Tibial nerve (tissue), 4 donors: ENCODE measurements around the gene MAP4K1. TPM values are rescaled to one million over a fixed set of nuclear protein-coding genes. Genes with fewer than 3 reads are reported as not detected.

ENCODE experiments used
- DNase-seq, 2 donors: peaks; one replicate each; pipeline ENCODE4 v3.0.0-alpha.2; 2019; ENCODE audit warnings: low spot score in 2 of 2
- H3K27ac ChIP-seq, 4 donors: fragments of 200-600 bp; sonication (generic) in 3 of 4; one replicate each; pipeline ENCODE4 v1.5.1; 2017 to 2019; ENCODE audit warnings: mild to moderate bottlenecking in 1 of 4
- H3K27me3 ChIP-seq, 2 donors: fragments of 200-600 bp; sonication (generic) in 1 of 2; one replicate each; pipeline versions ENCODE4 v1.5.1 to v1.6.0; 2017 to 2019
- H3K36me3 ChIP-seq, 3 donors: fragments of 200-600 bp; sonication (generic); one replicate each; pipeline ENCODE4 v1.5.1; 2018 to 2019
- H3K4me1 ChIP-seq, 4 donors: fragments of 200-600 bp; sonication (generic) in 3 of 4; one replicate each; pipeline ENCODE4 v1.5.1; 2017 to 2019
- H3K4me3 ChIP-seq, 4 donors: fragments of 200-600 bp; sonication (generic) in 3 of 4; one replicate each; pipeline ENCODE4 v1.5.1; 2017 to 2019; ENCODE audit warnings: mild to moderate bottlenecking in 1 of 4, moderate library complexity in 1 of 4
- H3K9me3 ChIP-seq, 4 donors: fragments of 200-600 bp; sonication (generic) in 3 of 4; one replicate each; pipeline ENCODE4 v1.5.1; 2017 to 2019
- CTCF ChIP-seq, 5 experiments: fragments of 200-600 bp in 3 of 5; fragments of 450-650 bp in 2 of 5; sonication (generic) in 3 of 5; IDR thresholded peaks; one replicate each; pipeline ENCODE4 v1.5.1; 2016 to 2019; ENCODE audit warnings: antibody characterized with exemption in 5 of 5, mild to moderate bottlenecking in 3 of 5, moderate library complexity in 2 of 5
- EP300 ChIP-seq, 2 donors: sonication (generic); formaldehyde crosslinking; IDR thresholded peaks; one replicate each; pipeline ENCODE4 v1.6.1; 2017; ENCODE audit warnings: antibody characterized with exemption in 2 of 2, mild to moderate bottlenecking in 1 of 2
- POLR2A ChIP-seq, 2 donors: fragments of 450-650 bp; IDR thresholded peaks; one replicate each; pipeline ENCODE4 v1.6.1; 2017; ENCODE audit warnings: antibody characterized with exemption in 2 of 2, mild to moderate bottlenecking in 2 of 2, moderate library complexity in 2 of 2
- WGBS, 2 donors: methylation state at CpG; one replicate each; pipeline ENCODE4 v1.1.5; 2018; 5-methylcytosine and 5-hydroxymethylcytosine counted together
- total RNA-seq, 4 donors: library from RNA; depleted of rRNA; stranded (reverse); fragments of >200 nt; gene quantifications; one replicate each; pipeline ENCODE4 v1.1.0, GENCODE V29; 2016

MAP4K1 gene
- total RNA-seq, 4 donors from 2014 or later, result 2.5 to 10.0 (median 8.8) TPM

- peak within 1 kb of the TSS; percentile 74 to 92 (median 83) for H3K27ac ChIP-seq
- DNase-seq, result peak; percentile 96 to 98
- peaks cover 0 to 23% (median 10%) of the 10 kb centered on the region in 4 donors for H3K4me1 ChIP-seq
- 1 to 3% methylated on average over 47 to 54 of the region's 64 CpGs for WGBS, 2 donors
- H3K27me3 ChIP-seq, result no peaks in the 10 kb centered on the region
- H3K36me3 ChIP-seq, result peaks cover 0 to 34% (median 7%) of the 10 kb centered on the region in 3 donors
- no peaks in the 10 kb centered on the region for H3K9me3 ChIP-seq
- TF ChIP-seq EP300 (IDR thresholded peaks at IDR 0.05) (peak; percentile 94 to 99), CTCF (IDR thresholded peaks at IDR 0.05) (peak in 1 of 5 experiments; percentile 42), POLR2A (IDR thresholded peaks at IDR 0.05) (peak; percentile 31 to 60)
- H3K4me3 ChIP-seq, result peak within 1 kb of the TSS; percentile 59 to 93 (median 79)
Measured at GRCh38 chr19:38618590-38619360, 1.0 kb upstream of the MAP4K1 start, which contains the start of gene EIF3K. Gene EIF3K (plus strand): TSS chr19:38619188. CDS start chr19:38619269, 81 bp downstream.

- no peaks in the 10 kb centered on the region for H3K27me3 ChIP-seq
- no peak for DNase-seq
- H3K9me3 ChIP-seq, result no peaks in the 10 kb centered on the region
- peaks cover 0 to 22% (median 5%) of the 10 kb centered on the region in 3 donors for H3K36me3 ChIP-seq
- WGBS, 2 donors, result 69 to 80% methylated on average over 9 of the region's 9 CpGs
- H3K4me1 ChIP-seq, result peaks cover 0 to 23% (median 10%) of the 10 kb centered on the region in 4 donors
- H3K4me3 ChIP-seq, result peak overlapping the region in 2 of 4 donors; percentile 59 to 78
- no peak for TF ChIP-seq CTCF (IDR thresholded peaks at IDR 0.05)
- no peak for TF ChIP-seq EP300 (IDR thresholded peaks at IDR 0.05)
- TF ChIP-seq POLR2A (IDR thresholded peaks at IDR 0.05), result no peak
- H3K27ac ChIP-seq, result peak overlapping the region in 2 of 4 donors; percentile 62 to 92
Measured at GRCh38 chr19:38617283-38617763, 430 bp downstream of the MAP4K1 start.

GRCh38 chr19:38616265-38616664 lies 1.5 kb downstream of the MAP4K1 start:
- 83 to 87% methylated on average over 6 of the region's 6 CpGs for WGBS, 2 donors
- Histone ChIP-seq H3K27ac (no peak overlapping the region), H3K9me3 (no peaks in the 10 kb centered on the region), H3K4me1 (peaks cover 0 to 23% (median 10%) of the 10 kb centered on the region in 4 donors), H3K27me3 (no peaks in the 10 kb centered on the region), H3K36me3 (peaks cover 0 to 11% (median 1%) of the 10 kb centered on the region in 3 donors), H3K4me3 (no peak overlapping the region)
- TF ChIP-seq EP300 (IDR thresholded peaks at IDR 0.05) (no peak), CTCF (IDR thresholded peaks at IDR 0.05) (no peak), POLR2A (IDR thresholded peaks at IDR 0.05) (no peak)
- DNase-seq, result no peak

GRCh38 chr19:38615007-38615581 lies 2.7 kb downstream of the MAP4K1 start:
- no peaks in the 10 kb centered on the region for H3K9me3 ChIP-seq
- no peak overlapping the region for H3K4me3 ChIP-seq
- H3K4me1 ChIP-seq, result peaks cover 0 to 17% (median 8%) of the 10 kb centered on the region in 4 donors
- 69 to 71% methylated on average over 7 of the region's 7 CpGs for WGBS, 2 donors
- no peak overlapping the region for H3K27ac ChIP-seq
- H3K27me3 ChIP-seq, result no peaks in the 10 kb centered on the region
- H3K36me3 ChIP-seq, result no peaks in the 10 kb centered on the region
- no peak for DNase-seq
- TF ChIP-seq EP300 (IDR thresholded peaks at IDR 0.05) (no peak), POLR2A (IDR thresholded peaks at IDR 0.05) (no peak), CTCF (IDR thresholded peaks at IDR 0.05) (no peak)

GRCh38 chr19:38614289-38614688 lies 3.5 kb downstream of the MAP4K1 start:
- Histone ChIP-seq H3K36me3 (no peaks in the 10 kb centered on the region), H3K27ac (no peak overlapping the region), H3K27me3 (no peaks in the 10 kb centered on the region), H3K4me3 (no peak overlapping the region), H3K9me3 (no peaks in the 10 kb centered on the region), H3K4me1 (peaks cover 0 to 10% (median under 1%) of the 10 kb centered on the region in 4 donors)
- 76 to 84% methylated on average over 3 of the region's 3 CpGs for WGBS, 2 donors
- TF ChIP-seq CTCF (IDR thresholded peaks at IDR 0.05), result no peak
- no peak for TF ChIP-seq POLR2A (IDR thresholded peaks at IDR 0.05)
- no peak for TF ChIP-seq EP300 (IDR thresholded peaks at IDR 0.05)
- no peak for DNase-seq
